ENCODE data around the gene EXTL1. TPM values are rescaled to one million over a fixed set of nuclear protein-coding genes. Genes with fewer than 3 reads are reported as not detected.

The EXTL1 gene
- total RNA-seq, 1 donor from 2014 or later: 0.23 TPM

DNA sequence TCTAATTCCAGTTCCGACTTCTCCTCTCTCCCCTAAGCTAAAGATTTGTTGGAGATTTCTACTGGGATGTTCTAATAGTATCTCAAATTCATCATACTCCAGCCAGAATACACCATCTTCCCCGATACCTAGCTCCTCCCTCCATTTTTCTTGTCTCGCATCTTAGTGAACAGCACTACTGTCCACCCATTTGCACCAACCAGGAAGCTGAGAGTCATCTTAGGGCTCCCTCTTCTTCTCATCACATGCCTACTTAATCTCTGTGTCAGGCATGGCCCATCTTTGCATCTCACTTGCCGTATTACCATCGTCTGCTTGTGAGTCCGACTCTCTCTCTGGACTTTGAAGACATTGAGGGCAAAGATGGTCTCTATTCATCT is 49.4 kb downstream of the EXTL1 start:
- no peak for DNase-seq (ENCODE audit: low spot score)

DNA sequence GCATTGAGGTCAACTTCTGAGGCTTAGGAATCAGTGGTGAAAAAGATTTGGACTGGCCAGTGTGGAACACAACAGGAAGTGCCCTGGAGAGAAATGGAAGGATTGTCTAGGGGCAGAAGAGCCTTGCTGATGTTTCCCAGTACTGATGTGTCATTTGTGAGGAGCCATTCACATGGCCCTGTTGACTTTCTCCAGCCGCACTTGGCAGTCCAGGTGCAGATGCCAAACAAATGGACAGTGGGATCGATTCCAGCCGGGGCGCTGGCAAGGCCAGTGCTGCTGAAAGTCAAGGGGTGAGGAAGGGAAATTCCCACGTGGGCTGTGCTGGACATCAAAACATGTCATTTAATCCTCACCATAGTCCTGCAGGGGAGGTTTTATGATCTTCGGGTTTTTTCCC is 50.7 kb downstream of the EXTL1 start:
- no peak for DNase-seq (ENCODE audit: low spot score)

DNA sequence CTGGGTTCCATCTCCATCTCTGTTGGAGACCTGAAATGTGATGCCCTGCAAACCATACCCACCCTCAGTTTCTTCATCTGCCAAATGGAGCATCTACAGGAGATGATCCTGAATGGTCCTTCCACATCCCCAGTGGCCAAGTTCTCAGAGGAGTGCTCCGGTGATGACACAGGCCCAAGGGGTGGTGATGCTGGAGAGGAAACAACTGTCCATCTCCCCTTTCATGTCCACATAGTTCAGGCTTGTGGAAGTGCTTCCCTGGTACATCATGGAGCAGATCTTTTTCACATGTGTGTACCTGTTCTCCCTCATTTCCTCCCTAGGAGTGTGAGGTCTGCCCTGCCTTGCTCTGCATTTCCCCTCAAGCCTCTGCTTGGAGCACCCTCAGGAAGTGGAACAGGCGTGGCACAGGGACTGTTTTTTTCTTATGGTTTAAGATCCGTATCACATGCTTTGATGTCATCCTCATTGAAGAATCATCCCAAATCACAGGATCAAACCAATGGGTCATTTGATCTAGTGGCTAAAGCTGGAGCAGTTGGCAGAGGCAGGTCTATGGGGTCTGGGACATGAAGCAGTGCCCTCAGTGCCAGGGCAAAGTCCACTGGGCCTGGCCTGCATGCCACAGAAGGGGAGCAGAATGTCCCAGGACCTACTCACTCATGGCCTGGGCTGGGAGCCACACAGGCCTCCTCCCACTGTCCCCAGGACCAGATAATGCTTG is 54.0 kb downstream of the EXTL1 start:
- DNase-seq (ENCODE audit: low spot score): no peak

DNA sequence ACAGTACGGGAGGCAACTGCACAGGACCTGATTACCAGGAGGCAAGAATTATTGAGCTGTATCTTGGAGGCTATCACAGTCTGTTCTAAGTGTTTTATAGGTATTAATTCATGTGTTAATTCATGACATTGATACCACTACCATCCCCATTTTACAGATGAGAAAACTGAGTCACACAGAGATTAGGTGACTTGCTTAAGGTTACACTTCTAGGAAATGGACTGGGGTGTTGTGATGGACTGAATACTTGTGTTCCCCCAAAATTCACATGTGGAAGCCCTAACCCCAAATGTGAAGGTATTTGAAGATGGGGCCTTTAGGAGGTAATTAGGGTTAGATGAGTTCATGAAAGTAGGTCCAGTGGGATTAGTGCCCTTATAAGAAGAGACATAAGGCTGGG is 55.9 kb downstream of the EXTL1 start:
- no peak for DNase-seq (ENCODE audit: low spot score)

DNA sequence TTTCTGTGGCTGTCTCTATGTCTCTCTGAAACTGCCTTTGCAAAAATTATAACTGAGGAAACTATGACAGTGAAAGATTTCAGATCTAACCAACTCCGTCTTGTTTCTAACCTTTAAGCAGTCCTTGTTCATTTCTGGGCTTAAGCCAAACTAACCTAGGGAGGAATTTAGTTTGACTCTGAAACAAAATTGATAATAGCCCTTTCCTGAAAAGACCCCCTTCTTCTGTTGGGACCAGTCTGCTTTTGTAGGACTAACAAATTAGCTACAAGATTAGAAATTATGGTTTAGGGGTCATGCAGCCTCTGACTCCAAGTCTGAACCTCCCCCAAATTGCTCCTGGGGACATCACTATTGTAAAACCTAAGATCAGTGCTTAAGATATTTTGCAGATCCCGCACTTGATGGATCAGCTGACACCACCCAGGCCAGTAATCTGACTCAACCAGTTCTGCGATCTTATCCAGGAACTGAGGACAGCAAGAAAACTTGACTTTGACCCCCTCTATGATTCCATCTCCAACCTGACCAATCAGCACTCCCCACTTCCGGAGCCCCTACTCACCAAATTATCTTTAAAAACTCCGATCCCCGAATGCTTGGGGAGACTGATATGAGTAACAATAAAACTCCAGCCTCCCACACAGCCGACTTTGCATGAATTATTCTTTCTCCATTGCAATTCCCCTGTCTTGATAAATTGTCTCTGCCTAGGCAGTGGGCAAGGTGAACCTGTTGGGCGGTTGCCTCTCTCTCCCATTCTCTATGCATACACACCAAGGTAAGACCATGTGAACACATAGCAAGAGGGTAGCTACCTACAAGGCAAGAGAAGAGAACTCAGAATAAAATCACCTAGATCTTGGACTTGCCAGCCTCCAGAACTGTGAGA is 57.0 kb downstream of the EXTL1 start:
- DNase-seq (ENCODE audit: low spot score): no peak

DNA sequence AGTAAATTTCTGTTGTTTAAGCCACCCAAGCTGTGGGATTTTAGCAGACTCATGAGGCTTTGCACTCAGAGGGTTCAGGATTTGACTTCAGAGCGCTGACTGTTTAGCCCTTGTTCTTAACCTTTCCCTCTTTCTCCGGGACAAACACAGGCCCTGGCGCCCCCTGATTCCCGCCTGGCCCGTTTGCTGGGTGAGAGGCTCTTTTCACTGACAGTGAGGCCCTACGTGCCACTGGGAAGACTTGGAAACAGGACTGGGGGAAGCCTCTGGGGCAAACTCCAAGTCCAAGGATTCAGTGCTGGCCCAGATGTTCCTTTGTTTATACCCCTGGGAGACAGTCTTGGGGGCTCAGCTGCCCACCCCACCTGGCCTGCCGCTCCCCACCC is 57.6 kb downstream of the EXTL1 start:
- DNase-seq (ENCODE audit: low spot score): no peak

DNA sequence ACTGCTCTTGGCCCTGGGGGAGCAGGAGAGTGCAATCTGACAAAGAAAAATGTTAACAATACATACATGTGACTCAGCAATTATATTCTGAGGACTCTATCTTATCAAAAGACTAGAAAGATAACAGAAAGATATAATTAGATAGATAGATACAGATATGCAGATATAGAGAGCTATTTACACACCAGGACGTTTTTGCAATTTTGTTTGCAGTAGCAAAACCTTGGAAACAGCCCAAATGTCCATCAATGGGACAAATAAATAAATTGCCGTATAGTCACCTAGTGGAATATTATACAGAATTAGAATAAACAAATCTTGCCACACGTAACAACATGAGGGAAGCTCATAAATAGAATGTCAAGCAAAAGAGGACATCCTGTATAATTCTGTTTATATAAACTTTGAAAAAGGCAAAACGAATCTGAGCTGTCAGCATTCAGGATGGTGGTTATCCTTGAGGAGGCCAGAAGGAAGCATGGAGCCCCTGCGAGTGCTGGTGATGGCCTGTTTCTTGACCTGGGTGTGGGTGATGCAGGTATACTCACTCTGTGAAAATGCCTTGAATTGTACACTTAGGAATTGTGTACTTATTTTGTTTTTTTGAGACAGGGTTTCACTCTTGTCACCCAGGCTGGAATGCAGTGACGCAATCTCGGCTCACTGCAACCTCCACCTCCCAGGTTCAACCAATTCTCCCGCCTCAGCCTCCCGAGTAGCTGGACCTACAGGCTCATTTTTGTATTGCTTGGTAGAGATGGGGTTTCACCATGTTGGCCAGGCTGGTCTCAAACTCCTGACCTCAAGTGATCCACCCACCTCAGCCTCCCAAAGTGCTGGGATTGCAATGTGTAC is 58.6 kb downstream of the EXTL1 start:
- DNase-seq (ENCODE audit: low spot score): no peak

DNA sequence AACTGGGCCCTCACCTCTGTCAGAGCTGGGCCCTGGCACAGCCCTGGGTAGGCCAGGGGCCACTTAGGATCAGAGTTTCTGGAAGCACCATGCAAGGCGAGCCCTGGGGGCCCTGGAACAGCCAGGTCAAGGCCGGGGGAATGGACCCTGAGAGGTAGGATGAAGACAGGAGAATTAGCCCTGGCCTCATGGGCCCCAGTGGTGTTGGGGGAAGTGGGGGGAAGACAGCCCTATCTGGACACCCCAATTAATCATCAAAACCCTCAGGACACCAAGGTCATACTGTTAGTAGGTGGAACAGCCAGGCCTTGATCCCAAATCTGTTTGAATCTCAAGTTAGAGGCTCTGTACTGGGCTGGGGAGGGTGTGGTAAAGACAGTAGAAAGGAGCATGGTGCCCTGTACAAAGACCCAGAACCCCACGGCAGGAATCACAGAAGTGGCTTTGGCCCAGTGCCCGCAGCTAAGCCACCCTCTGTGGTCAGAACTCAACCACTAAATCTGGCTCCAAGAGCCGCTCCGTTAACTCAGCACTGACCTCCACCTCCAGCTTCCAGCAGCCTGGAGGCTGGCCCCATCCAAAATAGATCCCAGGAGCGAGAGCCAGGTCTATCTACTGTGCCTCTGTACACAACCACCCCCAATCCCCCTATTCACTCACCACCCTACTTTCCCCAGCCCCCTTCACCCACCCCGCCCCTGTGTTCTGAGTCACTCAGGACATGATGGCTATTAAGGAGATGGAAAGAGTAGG is 59.9 kb downstream of the EXTL1 start:
- no peak for DNase-seq (ENCODE audit: low spot score)

DNA sequence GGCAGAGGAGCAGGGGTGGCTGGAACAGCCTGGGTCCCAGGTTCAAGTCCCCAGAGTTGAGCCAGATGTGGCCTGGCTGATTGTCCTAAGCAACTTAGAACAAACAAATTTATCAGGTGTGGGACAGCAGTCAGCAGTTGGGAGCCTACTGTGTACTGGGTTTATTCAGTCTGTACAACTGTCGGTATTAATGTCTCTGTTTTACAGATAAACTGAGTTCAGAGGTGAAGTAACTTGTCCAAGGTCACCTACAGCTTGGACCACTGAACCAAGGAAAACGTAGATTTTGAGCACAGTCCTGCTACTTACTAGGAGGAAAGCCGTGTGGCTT is 60.4 kb downstream of the EXTL1 start:
- DNase-seq (ENCODE audit: low spot score): no peak

DNA sequence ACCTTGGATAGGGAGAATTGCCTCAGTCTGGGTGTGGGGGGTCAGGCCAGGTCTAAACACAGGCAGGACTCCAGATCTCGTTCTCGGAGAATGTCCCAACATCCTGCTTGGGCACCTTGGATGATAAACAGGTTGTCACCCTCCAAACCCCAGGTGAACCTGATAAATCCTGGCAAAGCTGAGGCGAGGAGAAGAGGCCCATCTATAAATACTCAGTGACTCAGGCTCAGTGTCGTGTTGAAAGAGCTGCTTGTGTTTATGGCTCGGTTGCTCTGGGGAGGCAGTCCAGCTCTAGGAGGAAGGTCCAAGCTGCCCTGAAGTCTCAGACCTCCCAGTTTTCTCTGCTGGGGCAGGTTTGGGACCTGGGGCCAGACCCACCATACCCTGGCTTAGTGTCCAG is 61.6 kb downstream of the EXTL1 start:
- no peak for DNase-seq (ENCODE audit: low spot score)

DNA sequence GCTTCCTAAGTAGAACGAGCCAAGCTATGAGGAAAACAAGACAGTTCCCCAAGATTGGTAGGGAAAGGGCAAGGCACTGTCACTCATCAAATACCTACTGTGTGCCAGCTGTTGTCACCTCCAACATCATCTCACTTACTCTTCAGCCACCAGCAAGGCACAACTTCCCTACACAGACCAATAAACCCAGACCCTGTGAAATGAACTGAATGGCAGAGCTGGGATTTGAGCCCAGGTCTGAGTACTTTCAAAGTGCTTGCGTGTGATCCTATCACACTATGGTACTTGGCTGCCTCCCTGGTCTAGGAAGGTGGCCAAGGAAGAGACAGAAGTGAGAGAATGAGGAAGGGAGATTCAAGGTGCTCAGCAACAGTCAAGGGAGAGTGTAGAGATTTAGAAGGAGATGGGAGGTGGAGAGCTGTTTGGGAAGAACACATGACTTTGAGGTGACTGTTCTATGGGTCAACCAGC is 62.6 kb downstream of the EXTL1 start:
- DNase-seq (ENCODE audit: low spot score): no peak

DNA sequence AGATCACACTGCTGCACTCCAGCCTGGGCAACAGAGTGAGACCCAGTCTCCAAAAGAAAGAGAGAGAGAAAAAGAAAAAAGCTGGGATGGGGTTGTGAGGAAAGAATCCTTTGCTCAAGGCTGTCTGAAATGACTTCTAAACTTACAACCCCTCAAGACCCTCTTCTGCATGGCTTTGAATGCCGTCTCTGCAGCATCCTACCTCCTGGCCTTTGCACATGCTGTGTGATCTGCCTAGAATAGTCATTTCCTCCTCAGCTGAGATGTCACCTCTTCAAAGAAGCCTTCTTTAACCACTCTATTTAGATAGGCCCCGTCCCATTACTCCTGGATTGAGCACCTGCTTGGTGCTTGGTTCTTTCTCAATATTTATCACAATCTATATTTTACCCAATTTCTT is 63.3 kb downstream of the EXTL1 start:
- DNase-seq (ENCODE audit: low spot score): no peak

Other genes with a start within 250 kb of the EXTL1 start
- 85.2 TPM for gene SELENON, start 221.6 kb upstream of the EXTL1 start, total RNA-seq
- 66.9 TPM for gene MTFR1L, start 201.8 kb upstream of the EXTL1 start, total RNA-seq
- 0.91 TPM for gene AUNIP, start 162.3 kb upstream of the EXTL1 start, total RNA-seq
- gene PAQR7, start 146.1 kb upstream of the EXTL1 start, total RNA-seq: 60.8 TPM
- 31.2 TPM for gene STMN1, start 115.4 kb upstream of the EXTL1 start, total RNA-seq
- gene PAFAH2, start 23.7 kb upstream of the EXTL1 start, total RNA-seq: 12.3 TPM
- gene SLC30A2, start 24.3 kb downstream of the EXTL1 start, total RNA-seq: 20.6 TPM
- gene TRIM63, start 45.9 kb downstream of the EXTL1 start, total RNA-seq: 0.49 TPM
- 21.8 TPM for gene PDIK1L, start 90.0 kb downstream of the EXTL1 start, total RNA-seq
- 7.9 TPM for gene FAM110D, start 137.3 kb downstream of the EXTL1 start, total RNA-seq
- gene C1orf232, start 147.2 kb downstream of the EXTL1 start, total RNA-seq: not detected
- gene ZNF593, start 148.1 kb downstream of the EXTL1 start, total RNA-seq: 43.2 TPM
- gene ZNF593OS, start 150.1 kb downstream of the EXTL1 start, total RNA-seq: not detected
- gene CNKSR1, start 155.7 kb downstream of the EXTL1 start, total RNA-seq: 40.6 TPM
- not detected for gene CATSPER4, start 168.8 kb downstream of the EXTL1 start, total RNA-seq
- 13.1 TPM for gene CEP85, start 212.4 kb downstream of the EXTL1 start, total RNA-seq

Measured in ureter (tissue), 1 donor.